Activated CD8-positive, alpha-beta T cell treated with anti-CD3 and anti-CD28 coated beads, Interleukin-2, amount 10 ng/mL, durations not matched to agents 7 days and 5 days (primary cell): Measurements from ENCODE around the gene DNAI4. TPM values are rescaled to one million over a fixed set of nuclear protein-coding genes. Genes with fewer than 3 reads are reported as not detected.
A peak's percentile ranks its signal among the peaks of the same experiment; 100 is the strongest.
"Not testable (repeated sequence)": the region's sequence is repeated elsewhere in the genome, so short reads cannot be mapped to it uniquely, and the experiment has no call there.

ENCODE experiments used
- ATAC-seq: fragments of 150-1000 bp; cut with Tn5 transposase; one replicate; pipeline ENCODE4 v1.10.0; 2021; ENCODE audit warnings: moderate library complexity
- CTCF ChIA-PET: fragments of 350-600 bp; sonication (Branson Sonifier 250); formaldehyde crosslinking; loops from one replicate; lab custom pipeline; 2021; ENCODE audit warnings: antibody characterized with exemption; lab: Charles Lee
- POLR2A ChIA-PET: fragments of 350-600 bp; sonication (Branson Sonifier 250); formaldehyde crosslinking; loops from one replicate; lab custom pipeline; 2021; ENCODE audit warnings: antibody characterized with exemption; lab: Charles Lee
- DNase-seq: peaks from one replicate; pipeline ENCODE4 v3.0.0-alpha.2; 2020
- H3K27ac Mint-ChIP-seq: one replicate; pipeline ENCODE4 v1.8.0; 2021; ENCODE audit warnings: mild to moderate bottlenecking, mixed read lengths
- H3K27me3 Mint-ChIP-seq: one replicate; pipeline ENCODE4 v1.8.0; 2021; ENCODE audit warnings: low read depth, mixed read lengths
- H3K36me3 Mint-ChIP-seq: one replicate; pipeline ENCODE4 v1.8.0; 2021; ENCODE audit warnings: low read depth, mixed read lengths
- H3K4me1 Mint-ChIP-seq: one replicate; pipeline ENCODE4 v1.8.0; 2021; ENCODE audit warnings: low read depth, mixed read lengths
- H3K4me3 Mint-ChIP-seq: one replicate; pipeline ENCODE4 v1.8.0; 2021; ENCODE audit warnings: mild to moderate bottlenecking, mixed read lengths
- H3K9me3 Mint-ChIP-seq: one replicate; pipeline ENCODE4 v1.8.0; 2022; ENCODE audit warnings: mixed read lengths; ENCODE audit not compliant: insufficient read depth
- total RNA-seq, 2 experiments: library from RNA; stranded (reverse); gene quantifications; one replicate each; pipeline ENCODE4 v1.2.3, GENCODE V29; 2021

Gene DNAI4
- total RNA-seq, 2 experiments from 2014 or later, result 1.4 to 3.6 TPM

GRCh38 chr1:66927528-66927927 is 2.9 kb upstream of the DNAI4 start:
- no peak overlapping the region for H3K4me3 Mint-ChIP-seq
- POLR2A ChIA-PET, result no interaction called here
- ATAC-seq, result no peak
- CTCF ChIA-PET, result no interaction called here
- no peaks in the 10 kb centered on the region for H3K9me3 Mint-ChIP-seq
- H3K4me1 Mint-ChIP-seq, result peaks cover 51% of the 10 kb centered on the region
- no peaks in the 10 kb centered on the region for H3K27me3 Mint-ChIP-seq
- peaks cover 34% of the 10 kb centered on the region for H3K36me3 Mint-ChIP-seq
- DNase-seq, result no peak
- H3K27ac Mint-ChIP-seq, result no peak overlapping the region

- Mint-ChIP-seq H3K27ac (peak overlapping the region; percentile 96), H3K4me1 (peaks cover 46% of the 10 kb centered on the region), H3K4me3 (peak overlapping the region; percentile 95), H3K27me3 (no peaks in the 10 kb centered on the region), H3K9me3 (no peaks in the 10 kb centered on the region), H3K36me3 (peaks cover 23% of the 10 kb centered on the region)
- ChIA-PET CTCF (interaction anchor here (1.0 to 2.3 kb wide), 3 partner anchors 9 to 507 kb away, joined by 3 to 12 read pairs (median 5); no protein-coding TSS in a partner anchor), POLR2A (interaction anchor here (2.0 to 2.3 kb wide), 3 partner anchors 8 to 761 kb away, joined by 7 to 12 read pairs (median 9); partner anchors contain the start of gene SLC35D1)
- ATAC-seq (no peak), DNase-seq (no peak)
Measured at GRCh38 chr1:66925944-66926343, 1.3 kb upstream of the DNAI4 start.

GRCh38 chr1:66925558-66925910 is 878 bp upstream of the DNAI4 start:
- Mint-ChIP-seq H3K4me1 (peaks cover 46% of the 10 kb centered on the region), H3K36me3 (peaks cover 22% of the 10 kb centered on the region), H3K9me3 (no peaks in the 10 kb centered on the region), H3K27me3 (no peaks in the 10 kb centered on the region), H3K27ac (peak overlapping the region; percentile 96), H3K4me3 (peak overlapping the region; percentile 95)
- ChIA-PET CTCF (interaction anchor here (1.0 to 2.3 kb wide), 6 partner anchors 8 to 507 kb away, joined by 3 to 12 read pairs (median 4); no protein-coding TSS in a partner anchor), POLR2A (interaction anchor here (0.6 to 2.3 kb wide), 8 partner anchors 9 to 761 kb away, joined by 3 to 12 read pairs (median 4); partner anchors contain the start of gene SLC35D1)
- no peak for DNase-seq
- ATAC-seq, result no peak

- DNase-seq (no peak), ATAC-seq (no peak)
- peaks cover 7% of the 10 kb centered on the region for H3K9me3 Mint-ChIP-seq
- no peaks in the 10 kb centered on the region for H3K27me3 Mint-ChIP-seq
- H3K4me3 Mint-ChIP-seq, result no peak overlapping the region
- POLR2A ChIA-PET, result no interaction called here
- H3K36me3 Mint-ChIP-seq, result peaks cover 13% of the 10 kb centered on the region
- CTCF ChIA-PET, result no interaction called here
- no peak overlapping the region for H3K27ac Mint-ChIP-seq
- peaks cover 11% of the 10 kb centered on the region for H3K4me1 Mint-ChIP-seq
Measured at GRCh38 chr1:66920543-66920942, 4.1 kb downstream of the DNAI4 start.

GRCh38 chr1:66919828-66920227 is 4.8 kb downstream of the DNAI4 start:
- Mint-ChIP-seq H3K4me1 (peaks cover 11% of the 10 kb centered on the region), H3K9me3 (peaks cover 7% of the 10 kb centered on the region), H3K4me3 (no peak overlapping the region), H3K36me3 (peaks cover 13% of the 10 kb centered on the region), H3K27ac (no peak overlapping the region), H3K27me3 (no peaks in the 10 kb centered on the region)
- ChIA-PET CTCF (no interaction called here), POLR2A (no interaction called here)
- DNase-seq (no peak), ATAC-seq (no peak)

DNA sequence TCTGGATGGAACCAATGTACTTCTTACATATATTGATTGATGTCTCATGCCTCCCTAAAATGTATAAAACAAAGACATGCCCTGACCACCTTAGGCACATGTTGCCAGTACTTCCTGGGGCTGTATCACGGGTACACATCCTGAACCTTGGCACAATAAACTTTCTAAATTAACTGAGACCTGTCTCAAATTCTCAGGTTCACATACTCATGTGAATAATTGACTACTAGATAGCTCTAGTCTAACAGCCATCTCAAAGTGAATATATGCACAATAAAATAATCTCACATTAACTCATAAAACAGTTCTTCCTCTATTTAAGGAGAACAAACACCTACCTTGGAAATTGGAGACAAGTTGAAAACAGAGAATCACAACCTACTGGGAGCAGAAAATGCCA is 5.6 kb downstream of the DNAI4 start:
- Mint-ChIP-seq H3K4me3 (no peak overlapping the region), H3K36me3 (peaks cover 13% of the 10 kb centered on the region), H3K27me3 (no peaks in the 10 kb centered on the region), H3K27ac (no peak overlapping the region), H3K9me3 (peaks cover 7% of the 10 kb centered on the region), H3K4me1 (peaks cover 9% of the 10 kb centered on the region)
- no peak for ATAC-seq
- CTCF ChIA-PET, result no interaction called here
- POLR2A ChIA-PET, result interaction anchor here (1.2 kb wide), 1 partner anchor 12 kb away, joined by 3 read pairs; no protein-coding TSS in a partner anchor
- no peak for DNase-seq

DNA sequence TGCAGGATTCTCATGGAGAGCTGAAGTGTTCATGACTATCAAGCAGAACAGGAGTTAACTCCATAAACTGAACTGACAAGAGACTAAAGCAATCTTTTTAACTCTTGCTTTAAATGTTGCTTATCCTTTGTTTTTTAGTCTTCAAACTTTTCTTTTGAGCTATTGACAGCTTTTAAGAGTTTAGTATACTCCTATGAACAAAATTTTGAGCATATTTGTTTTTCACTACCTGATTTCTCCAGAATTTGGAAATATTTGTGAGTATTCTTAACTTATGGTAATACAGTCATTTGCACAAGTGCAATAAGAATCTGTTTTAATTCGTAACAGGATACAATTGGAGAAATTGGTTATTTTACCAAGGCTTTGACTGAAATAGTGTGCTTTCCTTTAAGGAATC is 7.2 kb downstream of the DNAI4 start:
- Mint-ChIP-seq H3K27ac (no peak overlapping the region), H3K9me3 (peaks cover 7% of the 10 kb centered on the region), H3K4me3 (no peak overlapping the region), H3K36me3 (peaks cover 13% of the 10 kb centered on the region), H3K27me3 (no peaks in the 10 kb centered on the region), H3K4me1 (no peaks in the 10 kb centered on the region)
- no peak for DNase-seq
- ATAC-seq, result no peak
- CTCF ChIA-PET, result no interaction called here
- POLR2A ChIA-PET, result no interaction called here

DNA sequence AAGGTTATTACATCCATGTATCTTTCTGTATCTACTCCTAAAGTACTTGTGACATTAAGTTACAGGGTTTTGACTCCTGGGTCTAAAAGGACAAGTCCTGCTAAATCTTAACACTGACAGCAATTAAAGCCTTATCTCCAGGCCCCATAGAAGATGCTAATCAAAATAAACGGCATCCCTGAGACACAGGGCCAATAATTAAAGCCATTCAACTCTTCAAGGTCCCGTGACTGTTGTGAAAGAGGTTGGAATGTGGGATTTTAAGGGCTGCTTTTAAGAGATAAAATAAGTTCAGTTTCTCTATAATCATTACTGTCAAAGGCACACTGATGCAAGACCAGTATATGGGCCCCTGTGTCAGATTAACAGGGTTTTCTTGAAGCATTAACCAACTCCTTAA is 8.3 kb downstream of the DNAI4 start:
- ATAC-seq (no peak), DNase-seq (no peak)
- Mint-ChIP-seq H3K9me3 (peaks cover 7% of the 10 kb centered on the region), H3K27ac (no peak overlapping the region), H3K4me3 (no peak overlapping the region), H3K36me3 (peaks cover 13% of the 10 kb centered on the region), H3K27me3 (no peaks in the 10 kb centered on the region), H3K4me1 (no peaks in the 10 kb centered on the region)
- CTCF ChIA-PET, result no interaction called here
- POLR2A ChIA-PET, result interaction anchor here (0.6 kb wide), 1 partner anchor 255 kb away, joined by 3 read pairs; no protein-coding TSS in a partner anchor

DNA sequence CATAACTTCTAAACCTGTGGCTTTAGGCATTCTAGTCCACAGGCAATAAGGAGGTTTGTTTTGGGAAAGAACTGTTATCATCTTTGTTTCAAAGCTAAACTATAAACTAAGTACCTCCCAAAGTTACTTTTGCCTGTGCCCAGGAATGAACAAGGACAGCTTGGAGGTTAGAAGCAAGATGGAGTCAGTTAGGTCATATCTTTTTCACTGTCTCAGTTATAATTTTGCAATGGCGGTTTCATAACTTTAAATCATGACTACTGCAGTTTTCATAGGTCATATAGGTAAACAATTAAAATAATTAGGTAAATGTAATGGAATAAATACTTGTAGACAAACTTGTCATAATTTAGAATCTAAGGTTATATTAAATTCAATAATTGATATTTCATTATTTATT is 9.5 kb downstream of the DNAI4 start:
- H3K4me3 Mint-ChIP-seq, ATAC-seq, H3K9me3 Mint-ChIP-seq, DNase-seq, H3K27me3 Mint-ChIP-seq, H3K27ac Mint-ChIP-seq, POLR2A ChIA-PET, H3K4me1 Mint-ChIP-seq: not testable (repeated sequence)
- CTCF ChIA-PET, result interaction anchor here (1.3 kb wide), 1 partner anchor 235 kb away, joined by 6 read pairs; no protein-coding TSS in a partner anchor
- peaks cover 13% of the 10 kb centered on the region for H3K36me3 Mint-ChIP-seq

DNA sequence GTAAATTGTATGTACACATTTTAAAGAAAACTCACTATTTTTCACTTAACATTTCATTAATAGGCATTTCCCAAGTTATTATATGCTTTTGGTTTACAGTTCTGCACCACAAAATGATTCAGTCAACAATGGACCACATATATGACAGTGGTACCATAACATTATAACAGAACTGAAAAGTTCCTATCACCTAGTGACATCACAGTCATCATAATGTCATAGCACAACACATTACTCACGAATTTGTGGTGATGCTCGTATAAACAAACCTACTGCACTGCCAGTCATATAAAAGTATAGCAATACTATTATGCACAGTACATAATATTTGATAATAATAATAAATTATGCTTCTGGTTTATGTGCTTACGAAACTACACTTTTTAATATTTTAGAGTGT is 30.9 kb downstream of the DNAI4 start:
- no peak overlapping the region for H3K27ac Mint-ChIP-seq
- ATAC-seq, result no peak
- POLR2A ChIA-PET, result no interaction called here

GRCh38 chr1:66890621-66891020 is 34.0 kb downstream of the DNAI4 start:
- POLR2A ChIA-PET, result no interaction called here
- Mint-ChIP-seq H3K36me3 (no peaks in the 10 kb centered on the region), H3K4me3 (no peak overlapping the region), H3K4me1 (no peaks in the 10 kb centered on the region), H3K9me3 (no peaks in the 10 kb centered on the region), H3K27ac (no peak overlapping the region), H3K27me3 (no peaks in the 10 kb centered on the region)
- ATAC-seq, result no peak
- DNase-seq, result no peak
- CTCF ChIA-PET, result no interaction called here

More for the DNA sequence above, 30.9 kb downstream of the DNAI4 start:
- CTCF ChIA-PET, result interaction anchor here (1.6 kb wide), 1 partner anchor 31 kb away, joined by 4 read pairs; the partner anchor contains the start of genes DNAI4 and MIER1
- Mint-ChIP-seq H3K36me3 (no peaks in the 10 kb centered on the region), H3K4me1 (no peaks in the 10 kb centered on the region), H3K9me3 (no peaks in the 10 kb centered on the region), H3K4me3 (no peak overlapping the region), H3K27me3 (no peaks in the 10 kb centered on the region)
- DNase-seq, result no peak

- ChIA-PET POLR2A (no interaction called here), CTCF (no interaction called here)
- no peak for DNase-seq
- H3K9me3 Mint-ChIP-seq, result no peaks in the 10 kb centered on the region
- H3K27ac Mint-ChIP-seq, result no peak overlapping the region
- no peak overlapping the region for H3K4me3 Mint-ChIP-seq
- no peaks in the 10 kb centered on the region for H3K36me3 Mint-ChIP-seq
- ATAC-seq, result no peak
- H3K27me3 Mint-ChIP-seq, result no peaks in the 10 kb centered on the region
- H3K4me1 Mint-ChIP-seq, result no peaks in the 10 kb centered on the region
Measured at GRCh38 chr1:66889030-66889429, 35.6 kb downstream of the DNAI4 start.
